Neural cell (in vitro differentiated cells): ENCODE results near the gene REEP6. TPM values are rescaled to one million over a fixed set of nuclear protein-coding genes. Genes with fewer than 3 reads are reported as not detected.

Source experiments
- H2AFZ ChIP-seq: fragments of 200-600, 300-800 bp; sonication (generic), shearing (Covaris generic); 2 replicates; pipeline ENCODE4 v1.6.0; 2014; ENCODE audit warnings: low read depth, mild to moderate bottlenecking, antibody characterized with exemption, low read length, moderate library complexity
- H3F3A ChIP-seq: fragments of 200-600 bp; shearing (Covaris generic); 2 replicates; pipeline ENCODE4 v1.6.1; 2016; ENCODE audit warnings: mild to moderate bottlenecking, moderate library complexity, mixed read lengths, antibody characterized with exemption, low read length; ENCODE audit not compliant: insufficient read depth, poor library complexity, severe bottlenecking
- H3K27ac ChIP-seq: fragments of 200-600, 300-800 bp; sonication (generic), shearing (Covaris generic); 2 replicates; pipeline ENCODE4 v1.5.1; 2014; ENCODE audit warnings: mild to moderate bottlenecking, low read length, moderate library complexity
- H3K27me3 ChIP-seq: fragments of 300-800, 200-600 bp; sonication (generic), shearing (Covaris generic); 2 replicates; pipeline ENCODE4 v1.6.0; 2014; ENCODE audit warnings: mild to moderate bottlenecking, low read depth, low read length, moderate library complexity; ENCODE audit not compliant: insufficient read depth
- H3K36me3 ChIP-seq: fragments of 300-800, 200-600 bp; sonication (generic), shearing (Covaris generic); 2 replicates; pipeline ENCODE4 v1.5.1; 2014; ENCODE audit warnings: mild to moderate bottlenecking, antibody characterized with exemption, low read length, moderate library complexity; ENCODE audit not compliant: insufficient read depth
- H3K4me2 ChIP-seq: fragments of 300-800, 200-600 bp; sonication (generic), shearing (Covaris generic); 2 replicates; pipeline ENCODE4 v1.6.0; 2014; ENCODE audit warnings: mild to moderate bottlenecking, low read length
- H3K4me3 ChIP-seq: fragments of 300-800, 200-600 bp; sonication (generic), shearing (Covaris generic); 2 replicates; pipeline ENCODE4 v1.5.1; 2014; ENCODE audit warnings: mild to moderate bottlenecking, low read length, moderate library complexity
- H3K79me2 ChIP-seq: fragments of 200-600 bp; shearing (Covaris generic); replicated peaks from 2 replicates; pipeline ENCODE4 v1.6.0; 2014; ENCODE audit warnings: mild to moderate bottlenecking, low read length, moderate library complexity; ENCODE audit not compliant: insufficient read depth
- H3K9ac ChIP-seq: fragments of 300-800, 200-600 bp; sonication (generic), shearing (Covaris generic); 2 replicates; pipeline ENCODE4 v1.6.1; 2016; ENCODE audit warnings: mild to moderate bottlenecking, low read length, mixed read lengths
- H3K9me2 ChIP-seq: fragments of 200-600 bp; shearing (Covaris generic); 2 replicates; pipeline ENCODE4 v1.6.1; 2016; ENCODE audit warnings: mild to moderate bottlenecking, low read length, mixed read lengths; ENCODE audit not compliant: insufficient read depth
- H3K9me3 ChIP-seq: fragments of 200-600, 300-800 bp; sonication (generic), shearing (Covaris generic); 2 replicates; pipeline ENCODE4 v1.6.1; 2016; ENCODE audit warnings: mild to moderate bottlenecking, mixed run types, low read length, moderate library complexity, mixed read lengths
- H4K20me1 ChIP-seq: fragments of 200-600 bp; shearing (Covaris generic); 2 replicates; pipeline ENCODE4 v1.6.1; 2016; ENCODE audit warnings: mild to moderate bottlenecking, mixed run types; ENCODE audit not compliant: insufficient read depth
- CTCF ChIP-seq: fragments of 450-650 bp; IDR thresholded peaks from 2 replicates; pipeline ENCODE4 v1.5.1; 2014; ENCODE audit warnings: antibody characterized with exemption, mild to moderate bottlenecking, moderate library complexity; ENCODE audit not compliant: poor library complexity, severe bottlenecking
- EP300 ChIP-seq: fragments of 450-650 bp; conservative IDR thresholded peaks from 2 replicates; pipeline ENCODE4 v1.6.1; 2014; ENCODE audit warnings: antibody characterized with exemption, mild to moderate bottlenecking, moderate library complexity; ENCODE audit not compliant: poor library complexity, severe bottlenecking
- EZH2 ChIP-seq: fragments of 200-600, 300-800 bp; shearing (Covaris generic), sonication (generic); IDR thresholded peaks from 2 replicates; pipeline ENCODE4 v1.6.1; 2014; ENCODE audit warnings: antibody characterized with exemption, low read length, borderline replicate concordance, mild to moderate bottlenecking; ENCODE audit not compliant: insufficient read depth, poor library complexity, severe bottlenecking
- MXI1 ChIP-seq: fragments of 450-650 bp; conservative IDR thresholded peaks from 2 replicates; pipeline ENCODE4 v1.6.1; 2014; ENCODE audit warnings: antibody characterized with exemption, mild to moderate bottlenecking; ENCODE audit not compliant: poor library complexity, severe bottlenecking
- POLR2AphosphoS5 ChIP-seq: IDR thresholded peaks from 2 replicates; pipeline ENCODE4 v1.6.1; 2012
- RAD21 ChIP-seq: fragments of 450-650 bp; conservative IDR thresholded peaks from 2 replicates; pipeline ENCODE4 v1.6.1; 2014; ENCODE audit warnings: antibody characterized with exemption, mild to moderate bottlenecking, moderate library complexity
- REST ChIP-seq: IDR thresholded peaks from 2 replicates; pipeline ENCODE4 v1.6.1; 2012; ENCODE audit warnings: borderline replicate concordance
- SMC3 ChIP-seq: fragments of 450-650 bp; conservative IDR thresholded peaks from 2 replicates; pipeline ENCODE4 v1.6.1; 2014; ENCODE audit warnings: antibody characterized with exemption, mild to moderate bottlenecking, moderate library complexity; ENCODE audit not compliant: poor library complexity
- TAF1 ChIP-seq: IDR thresholded peaks from 2 replicates; pipeline ENCODE4 v1.6.1; 2012; ENCODE audit warnings: low read depth
- polyA plus RNA-seq: library from polyadenylated mRNA; depleted of rRNA; stranded (reverse); fragments of >200 nt; gene quantifications from 2 replicates; pipeline ENCODE4 v1.2.3, GENCODE V29; 2014

The REEP6 gene
- polyA plus RNA-seq, 1 donor from 2014 or later, result 10.7 TPM

- no peaks in the 10 kb centered on the region for H3K79me2 ChIP-seq
- H3F3A ChIP-seq, result no peaks in the 10 kb centered on the region
- no peak overlapping the region for H3K4me2 ChIP-seq
- no peaks in the 10 kb centered on the region for H4K20me1 ChIP-seq
- no peak overlapping the region for H3K9ac ChIP-seq
- H3K4me3 ChIP-seq, result no peak overlapping the region
- no peak overlapping the region for H3K27ac ChIP-seq
- no peak overlapping the region for H2AFZ ChIP-seq
- H3K36me3 ChIP-seq, result no peaks in the 10 kb centered on the region
- peaks cover 22% of the 10 kb centered on the region for H3K27me3 ChIP-seq
- no peaks in the 10 kb centered on the region for H3K9me2 ChIP-seq
- H3K9me3 ChIP-seq, result no peaks in the 10 kb centered on the region
- no peak for TF ChIP-seq SMC3
- no peak for TF ChIP-seq CTCF
- no peak for TF ChIP-seq MXI1
- TF ChIP-seq POLR2AphosphoS5, result no peak
- no peak for TF ChIP-seq REST
- TF ChIP-seq TAF1, result no peak
- no peak for TF ChIP-seq RAD21
- TF ChIP-seq EP300, result no peak
- no peak for TF ChIP-seq EZH2
Observed at GRCh38 chr19:1514295-1514661, 23.3 kb downstream of the REEP6 start.

GRCh38 chr19:1514986-1515721 is 24.2 kb downstream of the REEP6 start:
- H3K9me3 ChIP-seq, result no peaks in the 10 kb centered on the region
- H3K9ac ChIP-seq, result no peak overlapping the region
- no peak overlapping the region for H3K4me3 ChIP-seq
- no peaks in the 10 kb centered on the region for H3K79me2 ChIP-seq
- no peaks in the 10 kb centered on the region for H3K9me2 ChIP-seq
- H4K20me1 ChIP-seq, result no peaks in the 10 kb centered on the region
- H3F3A ChIP-seq, result no peaks in the 10 kb centered on the region
- H3K4me2 ChIP-seq, result no peak overlapping the region
- TF ChIP-seq TAF1 (no peak), REST (no peak), EP300 (no peak), SMC3 (no peak)
- no peak overlapping the region for H3K27ac ChIP-seq
- peaks cover 22% of the 10 kb centered on the region for H3K27me3 ChIP-seq
- H2AFZ ChIP-seq, result no peak overlapping the region
- H3K36me3 ChIP-seq, result no peaks in the 10 kb centered on the region
